GM19438 (cell line): ENCODE data around the gene WASF2.
"Not testable (repeated sequence)": the region's sequence is repeated elsewhere in the genome, so short reads cannot be mapped to it uniquely, and the experiment has no call there.

ENCODE experiments used
- ATAC-seq: cut with Tn5 transposase; IDR thresholded peaks from one replicate; pipeline ENCODE4 v1.9.1; 2021; ENCODE audit warnings: low read depth; ENCODE audit not compliant: unreplicated experiment

Gene WASF2

DNA sequence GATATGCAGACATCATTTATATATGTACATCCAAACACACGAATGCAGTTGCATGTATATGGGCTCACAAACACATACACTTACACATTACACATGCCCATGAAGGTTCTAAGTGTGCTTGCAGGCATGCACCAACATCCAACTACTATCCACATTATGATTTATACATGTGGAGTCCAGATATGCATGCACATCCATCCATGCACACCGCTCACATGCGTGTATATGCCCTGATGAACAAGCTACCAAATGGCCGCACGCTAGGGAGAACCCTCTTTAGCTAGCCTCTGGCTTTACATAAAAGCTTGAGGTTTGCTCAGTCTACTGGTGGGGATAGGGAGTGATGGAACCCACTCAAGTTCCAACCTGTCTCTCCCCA is 89.0 kb downstream of the WASF2 start:
- no peak for ATAC-seq

DNA sequence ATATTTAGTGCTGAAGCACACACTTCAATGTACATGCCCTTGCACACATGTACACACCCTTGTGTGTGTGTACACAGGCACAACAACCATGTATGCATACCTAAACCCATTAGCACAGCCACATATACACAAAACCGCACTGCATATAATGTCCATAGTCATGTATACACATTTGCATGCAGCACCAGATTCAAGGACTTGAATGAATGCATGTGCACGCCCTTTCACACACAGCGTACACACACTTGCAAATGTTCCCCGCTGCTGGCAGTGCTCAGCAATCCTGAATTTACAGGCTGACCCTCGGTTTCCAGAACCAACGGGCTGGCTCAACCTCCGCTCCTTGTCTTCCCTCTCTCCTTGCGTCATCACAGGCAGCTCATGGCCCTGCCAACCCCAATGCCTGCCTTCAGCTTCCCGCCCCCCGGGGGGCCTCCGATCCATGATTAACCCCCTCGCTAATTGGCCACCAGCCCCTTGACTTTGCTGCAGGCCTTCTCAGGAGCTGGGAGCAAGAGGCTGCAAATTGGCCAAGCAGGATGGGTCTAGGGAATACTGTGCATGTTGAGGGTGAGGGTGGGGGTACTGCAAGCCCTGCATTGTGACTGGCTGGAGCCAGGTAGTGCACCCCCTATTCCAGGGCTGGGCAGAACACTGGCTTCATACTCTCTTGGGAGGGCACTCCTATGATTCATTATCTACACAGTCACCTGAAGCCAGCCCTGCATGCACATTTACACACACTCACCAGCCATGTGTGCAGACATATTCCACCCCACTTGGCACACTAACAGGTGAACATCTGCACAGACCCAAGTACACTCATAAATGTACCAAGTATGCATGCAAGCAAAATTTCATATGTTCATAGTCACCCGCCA is 89.6 kb downstream of the WASF2 start:
- no peak for ATAC-seq

DNA sequence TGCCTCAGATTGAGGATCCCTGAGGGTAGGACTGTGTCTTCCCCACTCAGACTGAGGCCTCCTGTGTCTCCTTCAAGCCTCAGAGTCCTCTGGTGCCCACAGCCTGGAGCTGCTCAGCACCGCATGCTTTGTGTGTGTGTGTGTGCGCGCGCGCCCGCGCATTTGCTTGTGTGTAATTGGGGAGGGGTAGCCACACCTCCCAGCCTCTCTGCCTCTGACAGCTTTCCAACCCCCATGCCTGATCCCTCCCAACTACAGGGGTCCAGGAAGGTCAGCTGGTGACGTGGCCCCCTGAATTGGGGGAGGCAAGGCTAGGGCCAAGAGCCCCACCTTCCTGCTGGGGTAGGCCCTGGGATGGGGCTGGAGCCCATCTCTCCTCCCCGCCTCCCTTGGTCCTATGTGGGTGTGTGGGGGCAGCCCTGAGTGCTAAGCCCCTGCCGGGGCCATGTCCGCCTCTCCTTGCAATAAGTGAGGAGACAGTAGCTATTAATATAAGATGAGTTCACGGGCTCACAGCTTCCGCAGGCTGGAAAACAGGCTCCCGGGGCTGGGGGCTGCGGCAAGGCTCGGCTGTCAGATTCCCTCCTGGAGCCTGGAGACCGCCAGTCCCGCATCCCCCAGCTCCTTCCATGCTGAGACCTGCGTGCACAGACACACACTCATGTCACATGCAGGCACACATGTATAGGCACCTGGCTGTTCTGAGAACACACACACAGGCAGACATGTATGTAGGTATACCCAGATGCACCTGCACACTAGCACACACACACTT is 90.5 kb downstream of the WASF2 start:
- ATAC-seq = no peak

DNA sequence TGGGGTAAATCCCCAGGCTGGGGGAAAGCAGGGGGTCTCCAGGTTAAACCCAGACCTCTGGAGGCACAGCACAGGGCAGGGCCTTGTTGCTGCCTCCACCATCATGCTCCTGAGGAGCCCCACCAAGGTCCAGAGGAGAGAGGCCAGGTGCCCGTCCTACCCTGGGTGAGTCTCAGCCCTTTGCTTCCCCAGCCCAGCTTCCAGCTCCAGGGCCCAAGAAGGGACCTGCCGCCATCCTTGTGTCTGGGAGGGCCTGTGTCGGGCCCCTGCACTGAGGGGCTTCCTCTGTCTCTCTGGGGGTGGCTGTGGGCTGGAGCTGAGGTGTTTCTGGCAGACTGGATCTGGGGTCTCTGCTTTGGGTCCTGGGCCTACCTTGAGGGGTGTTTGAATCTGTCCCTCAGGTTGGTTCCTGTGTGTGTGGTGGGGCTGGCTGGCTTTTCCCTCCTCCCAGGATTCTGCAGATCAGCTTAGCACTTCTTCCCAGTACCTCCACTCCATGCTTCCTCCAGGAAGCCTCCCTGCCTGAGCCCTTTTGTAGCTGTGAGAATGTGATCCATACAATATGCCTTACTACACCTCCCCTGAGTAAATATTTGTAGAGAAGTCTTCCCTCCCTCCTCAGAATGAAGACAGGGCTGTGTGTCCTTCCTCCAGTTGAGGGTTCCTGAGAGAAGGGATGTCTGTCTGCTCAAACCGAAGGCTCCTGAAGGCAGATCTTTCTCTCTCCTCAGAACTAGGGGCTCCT is 91.4 kb downstream of the WASF2 start:
- no peak for ATAC-seq

DNA sequence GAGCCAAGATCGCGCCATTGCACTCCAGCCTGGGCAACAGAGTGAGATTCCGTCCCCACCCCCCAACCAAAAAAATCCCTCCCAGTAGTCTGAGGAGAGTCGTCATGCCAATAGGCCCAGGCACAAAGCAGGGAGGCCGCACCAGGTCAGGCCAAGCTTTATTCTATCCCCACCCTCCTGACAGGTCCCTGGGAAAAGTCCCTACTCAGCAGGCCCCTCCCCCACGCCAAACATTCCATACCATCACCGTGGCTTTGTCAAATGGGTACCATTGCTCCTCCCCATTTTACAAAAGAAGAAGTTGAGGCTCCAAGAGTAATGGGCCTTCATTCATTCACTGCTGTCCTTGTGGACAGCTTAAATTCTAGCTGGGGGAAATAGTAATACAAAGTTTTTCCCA is 92.2 kb downstream of the WASF2 start:
- ATAC-seq = no peak

DNA sequence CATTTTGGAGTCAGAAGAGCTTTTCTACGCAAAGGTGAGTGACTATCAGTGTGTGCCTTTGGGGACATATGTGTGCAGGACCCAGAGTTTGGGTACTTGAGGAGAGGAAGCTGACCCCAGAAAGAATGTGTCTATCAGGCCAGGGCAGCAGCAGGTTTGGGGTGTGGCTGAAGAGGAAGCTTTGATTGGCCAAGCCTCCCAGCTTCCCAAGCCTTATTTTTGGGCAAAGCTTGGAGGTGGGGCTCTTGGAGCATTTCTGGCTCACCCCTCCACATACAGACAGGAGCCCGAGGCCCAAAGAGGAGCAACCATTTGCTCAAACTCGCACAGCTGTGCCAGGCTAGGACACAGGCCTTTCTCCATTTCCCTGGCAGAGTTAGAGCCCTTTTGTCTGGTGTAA is 92.9 kb downstream of the WASF2 start:
- ATAC-seq = no peak

DNA sequence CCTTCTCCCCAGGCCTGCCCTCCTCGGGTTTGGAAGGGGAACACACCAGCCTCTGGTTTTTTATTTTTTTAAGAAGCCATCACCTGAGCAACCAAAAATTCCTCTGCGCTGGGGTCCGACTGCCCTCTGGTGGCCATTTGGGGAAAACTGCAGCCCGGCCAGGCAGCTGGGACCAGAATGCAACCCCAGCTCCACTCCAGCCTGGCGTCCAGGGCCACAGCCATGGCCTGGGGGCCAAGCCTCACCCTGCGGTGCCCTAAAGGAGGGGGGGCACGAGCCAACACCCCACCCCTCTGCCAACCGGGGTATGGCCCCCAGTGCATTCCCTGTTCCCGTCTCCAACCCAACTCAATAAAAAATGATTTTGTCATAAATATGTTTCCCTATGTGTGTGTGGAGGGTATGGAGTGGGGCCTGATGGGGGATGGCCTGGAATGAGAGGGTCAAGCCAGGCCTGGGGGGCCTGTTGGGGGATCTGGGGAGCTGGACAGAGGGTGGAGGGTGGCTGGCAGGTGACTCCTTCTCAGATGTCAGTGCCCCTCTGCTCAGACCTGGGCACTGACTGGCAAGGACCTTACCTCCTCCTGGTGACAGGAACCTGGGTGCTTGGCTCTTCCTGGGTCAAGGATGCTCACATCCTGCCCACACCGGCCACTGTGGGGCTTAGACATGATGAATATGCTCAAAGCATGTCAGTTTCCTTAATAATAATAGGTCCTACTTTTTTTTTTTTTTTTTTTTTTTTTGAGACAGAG is 94.3 kb downstream of the WASF2 start:
- no peak for ATAC-seq

DNA sequence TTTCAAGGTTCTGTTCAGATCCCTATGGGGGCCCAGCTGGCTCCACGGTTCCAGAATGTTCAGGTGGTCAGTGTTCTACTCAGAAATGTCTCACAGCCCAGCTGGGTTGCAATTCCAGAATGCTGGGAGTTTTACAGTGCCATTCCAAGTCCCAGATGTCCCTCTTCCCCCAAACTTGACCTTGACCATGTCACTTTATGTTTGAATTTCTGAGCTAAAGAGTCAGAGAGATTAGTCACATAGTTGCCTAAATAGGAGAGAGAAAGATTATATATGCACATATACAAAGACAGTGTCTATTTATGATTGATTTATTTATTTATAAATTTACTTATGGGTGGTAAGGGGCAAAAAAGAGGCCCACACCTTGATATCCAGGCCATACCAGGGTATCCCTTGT is 95.0 kb downstream of the WASF2 start:
- no peak for ATAC-seq

DNA sequence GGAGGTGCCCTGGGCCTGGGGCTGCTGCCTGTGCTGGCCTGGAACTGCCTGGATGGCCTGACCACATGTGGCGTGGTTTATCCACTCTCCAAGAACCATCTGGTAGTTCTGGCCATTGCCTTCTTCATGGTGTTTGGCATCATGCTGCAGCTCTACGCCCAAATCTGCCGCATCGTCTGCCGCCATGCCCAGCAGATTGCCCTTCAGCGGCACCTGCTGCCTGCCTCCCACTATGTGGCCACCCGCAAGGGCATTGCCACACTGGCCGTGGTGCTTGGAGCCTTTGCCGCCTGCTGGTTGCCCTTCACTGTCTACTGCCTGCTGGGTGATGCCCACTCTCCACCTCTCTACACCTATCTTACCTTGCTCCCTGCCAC is 95.7 kb downstream of the WASF2 start:
- no peak for ATAC-seq

DNA sequence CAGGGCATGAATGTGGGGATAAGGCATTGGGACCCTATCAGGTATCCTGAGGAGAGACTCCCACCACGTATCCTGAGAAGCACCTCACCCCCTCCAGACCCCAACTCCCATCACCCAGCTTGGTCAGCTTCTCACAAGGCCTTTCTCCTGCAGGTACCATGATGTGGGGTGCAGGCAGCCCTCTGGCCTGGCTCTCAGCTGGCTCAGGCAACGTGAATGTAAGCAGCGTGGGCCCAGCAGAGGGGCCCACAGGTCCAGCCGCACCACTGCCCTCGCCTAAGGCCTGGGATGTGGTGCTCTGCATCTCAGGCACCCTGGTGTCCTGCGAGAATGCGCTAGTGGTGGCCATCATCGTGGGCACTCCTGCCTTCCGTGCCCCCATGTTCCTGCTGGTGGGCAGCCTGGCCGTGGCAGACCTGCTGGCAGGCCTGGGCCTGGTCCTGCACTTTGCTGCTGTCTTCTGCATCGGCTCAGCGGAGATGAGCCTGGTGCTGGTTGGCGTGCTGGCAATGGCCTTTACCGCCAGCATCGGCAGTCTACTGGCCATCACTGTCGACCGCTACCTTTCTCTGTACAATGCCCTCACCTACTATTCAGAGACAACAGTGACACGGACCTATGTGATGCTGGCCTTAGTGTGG is 96.2 kb downstream of the WASF2 start:
- no peak for ATAC-seq

DNA sequence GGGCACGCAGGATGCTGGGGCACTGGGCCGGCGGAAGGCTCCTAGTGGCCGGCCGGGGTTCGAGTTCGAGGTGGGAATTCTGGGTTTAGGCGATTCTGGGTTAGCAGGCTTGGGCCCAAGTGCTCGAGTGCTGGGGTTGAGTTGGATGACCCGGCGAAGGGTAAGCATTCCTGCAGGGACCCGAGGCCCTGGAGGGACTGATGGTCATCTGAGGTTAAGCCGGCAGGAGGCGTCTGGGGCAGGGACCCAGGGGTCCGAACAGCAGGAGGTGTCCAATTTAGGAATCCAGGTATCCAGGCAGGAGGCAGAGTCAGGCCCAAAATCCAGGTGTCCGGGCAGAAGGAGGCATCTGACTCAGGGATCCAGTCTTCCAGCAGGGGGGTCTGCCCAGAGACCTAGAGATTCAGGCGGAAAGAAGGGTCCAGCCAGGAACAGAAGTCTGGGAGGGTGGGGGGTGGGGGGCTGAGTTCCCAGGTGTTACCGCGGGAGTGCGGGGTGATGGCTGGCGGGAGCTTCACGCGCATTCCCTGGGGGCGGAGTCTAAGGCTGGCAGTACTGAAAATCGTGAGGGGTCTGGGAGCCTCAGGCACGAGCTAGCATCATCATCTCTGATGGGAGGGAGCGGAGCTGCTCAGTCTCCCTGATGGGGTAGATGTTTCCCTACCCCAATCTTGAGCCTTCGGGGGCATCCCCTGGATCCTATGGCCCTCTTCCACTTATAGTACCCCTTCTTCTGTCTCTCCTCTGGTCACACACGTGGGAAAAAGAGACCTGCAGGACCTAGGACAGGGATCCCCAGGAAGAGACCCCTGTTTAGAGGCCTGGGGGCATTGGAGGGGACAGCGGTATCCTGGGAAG is 97.0 kb downstream of the WASF2 start:
- ATAC-seq = no peak

DNA sequence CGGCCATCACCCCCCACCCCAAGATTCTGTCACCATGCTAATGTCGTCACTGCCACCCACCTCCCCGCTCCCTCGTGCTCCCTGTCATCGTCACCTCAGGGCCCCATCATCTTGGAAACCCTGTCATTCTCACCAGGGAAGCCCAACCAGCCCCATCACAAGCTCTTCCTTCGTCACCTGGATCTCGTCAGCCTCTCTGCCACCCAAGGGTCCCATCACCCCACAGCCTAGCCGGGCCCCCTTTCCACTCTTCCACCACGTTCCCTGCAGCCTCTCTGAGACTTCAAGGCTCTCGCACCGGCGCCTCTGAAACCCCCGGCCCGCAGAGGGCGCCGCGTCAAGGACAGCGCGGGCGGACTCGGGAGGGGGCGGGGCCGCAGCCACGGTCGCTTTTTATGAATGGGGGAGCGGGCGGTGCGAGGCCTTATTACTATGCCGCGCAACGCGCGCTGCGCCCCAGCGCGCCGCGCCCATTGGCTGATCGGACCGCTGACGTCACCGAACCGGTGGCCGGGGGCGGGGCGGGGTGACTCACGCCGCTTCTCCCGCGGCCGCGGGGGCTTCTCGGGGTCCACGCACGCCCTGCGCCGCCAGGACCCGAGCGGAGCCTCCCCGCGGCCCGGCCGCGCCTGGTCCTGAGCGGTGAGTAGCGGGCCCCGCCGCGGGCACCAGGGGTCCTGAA is 97.7 kb downstream of the WASF2 start, which contains the start of gene GPR3:
Gene GPR3 (plus strand): TSS at position 527 of the 682 bp plus-strand sequence. CDS start 1,177 bp downstream, outside the sequence.
- peak; percentile 74 for ATAC-seq

DNA sequence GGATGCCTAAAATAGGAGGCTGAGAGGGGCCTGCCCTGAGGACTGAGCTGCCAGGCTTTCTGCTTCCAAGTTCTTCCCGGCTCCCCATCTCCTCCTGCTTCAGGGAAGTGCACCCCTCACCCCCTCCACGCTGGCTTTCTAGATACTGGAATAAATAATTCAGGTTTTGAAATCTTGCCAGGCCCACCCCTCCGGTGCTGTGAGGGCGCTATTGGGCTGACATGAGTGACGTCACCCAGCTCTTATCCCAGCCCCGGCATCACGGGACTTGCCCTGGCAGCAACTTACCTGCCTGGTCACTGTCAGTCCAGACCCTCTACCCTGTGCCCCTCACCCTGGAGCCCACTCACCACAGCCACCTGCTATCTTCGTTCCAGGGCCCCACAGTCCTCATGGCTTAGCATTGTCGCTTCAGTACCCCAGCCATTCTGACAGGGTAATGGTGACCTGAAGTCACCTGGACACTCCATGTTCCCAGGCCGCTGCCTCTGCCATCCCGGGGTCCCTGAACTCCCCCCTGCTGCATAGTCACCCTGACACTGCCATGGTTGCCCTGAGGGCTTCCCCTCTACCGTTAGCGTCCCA is 98.4 kb downstream of the WASF2 start:
- no peak for ATAC-seq

DNA sequence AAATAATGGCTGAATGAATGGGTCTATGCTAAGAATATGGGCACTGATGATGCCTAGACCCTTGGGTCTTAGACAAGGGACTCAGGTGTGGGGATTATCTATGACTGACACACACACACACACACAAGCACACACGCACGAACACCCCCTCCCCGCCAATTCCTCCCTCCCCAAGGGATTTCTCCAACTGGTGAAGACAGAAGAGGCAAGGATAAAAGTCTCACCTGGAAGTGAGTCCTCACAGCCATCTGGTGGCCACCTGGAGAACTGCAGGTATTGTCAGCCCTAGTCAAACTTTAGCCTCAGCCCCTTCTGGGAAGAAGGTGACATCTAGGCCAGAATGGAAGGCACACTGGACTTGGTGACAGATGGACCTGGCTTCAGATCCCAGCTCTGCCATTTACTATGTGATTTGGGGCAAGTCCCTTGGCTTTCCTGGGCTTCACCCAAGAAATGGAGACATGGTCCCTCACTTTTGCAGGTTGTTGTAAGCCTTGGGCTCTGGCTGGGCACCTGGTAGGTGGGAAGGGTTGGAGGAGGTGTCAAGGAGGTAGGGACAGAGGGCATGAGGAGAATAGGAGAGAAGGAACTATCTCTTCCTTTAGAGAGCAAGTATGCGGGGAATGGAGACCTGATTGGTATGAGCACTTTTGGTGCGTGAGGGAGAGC is 101.5 kb downstream of the WASF2 start:
- no peak for ATAC-seq

DNA sequence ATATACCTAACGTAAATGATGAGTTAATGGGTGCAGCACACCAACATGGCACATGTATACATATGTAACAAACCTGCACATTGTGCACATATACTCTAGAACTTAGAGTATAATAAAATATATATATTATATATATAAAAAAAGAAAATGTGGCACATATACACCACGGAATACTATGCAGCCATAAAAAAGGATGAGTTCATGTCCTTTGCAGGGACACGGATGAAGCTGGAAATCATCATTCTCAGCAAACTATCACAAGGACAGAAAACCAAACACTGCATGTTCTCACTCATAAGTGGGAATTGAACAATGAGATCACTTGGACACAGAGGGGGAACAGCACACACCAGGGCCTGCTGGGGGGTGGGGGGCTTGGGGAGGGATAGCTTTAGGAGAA is 105.2 kb downstream of the WASF2 start:
- not testable (repeated sequence) for ATAC-seq

DNA sequence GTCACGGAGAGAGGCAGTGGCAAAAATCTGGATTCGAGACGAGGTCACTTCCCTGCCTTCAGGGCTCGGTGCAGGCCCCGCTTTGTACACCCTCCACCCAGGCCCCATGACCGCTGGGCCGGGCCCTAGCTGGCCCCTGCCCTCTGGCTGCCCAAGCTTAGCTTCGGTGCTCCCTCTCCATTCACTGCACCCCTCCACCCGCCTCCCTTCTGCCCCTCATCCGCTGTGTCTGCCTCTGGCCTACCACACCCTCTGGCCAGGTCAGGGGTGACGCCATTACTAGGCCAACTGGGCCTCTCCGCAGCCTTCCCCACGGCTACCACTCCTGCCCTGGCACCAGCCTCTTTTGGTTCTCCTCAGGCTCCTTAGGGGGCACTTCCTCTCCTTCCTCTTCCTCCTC is 106.3 kb downstream of the WASF2 start:
- no peak for ATAC-seq

DNA sequence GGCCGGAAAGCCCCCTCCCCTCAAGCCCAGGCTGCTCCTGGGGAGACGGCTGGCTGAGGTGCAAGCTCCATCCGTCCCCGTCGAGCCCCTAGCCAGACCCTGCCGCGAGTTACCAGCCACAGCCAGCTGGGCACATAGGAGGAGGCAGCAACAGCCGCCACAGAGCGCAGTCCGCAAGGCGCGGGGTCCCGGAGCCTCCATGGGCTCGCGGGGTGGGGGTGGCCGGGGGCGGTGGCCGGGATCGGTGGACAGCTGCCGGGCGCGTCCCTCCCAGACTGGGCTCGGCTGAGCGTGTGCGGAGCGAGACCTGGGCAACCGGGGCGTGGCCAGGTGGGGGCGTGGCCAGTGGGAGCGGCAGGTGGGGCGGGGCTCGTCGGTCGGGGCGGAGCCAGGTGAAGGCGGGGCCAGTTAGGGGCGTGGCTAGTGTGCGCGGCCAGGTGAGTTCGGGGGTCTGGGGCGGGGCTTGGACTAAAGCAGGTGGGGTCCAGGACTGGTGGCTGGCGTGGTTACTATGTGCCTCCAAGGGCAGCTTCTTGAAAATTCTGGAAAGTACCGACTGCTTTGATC is 106.8 kb downstream of the WASF2 start, which contains the start of gene CD164L2:
Gene CD164L2 (minus strand): TSS at position 295 of the 567 bp plus-strand sequence. CDS start 94 bp downstream, at position 201.
- no peak for ATAC-seq
